Skeletal muscle satellite cell (primary cell): ENCODE results near the gene PABPN1L.

Source experiments
- H3K27me3 ChIP-seq: 2 replicates; pipeline ENCODE4 v1.7.0; 2013; ENCODE audit warnings: low read length; ENCODE audit not compliant: control insufficient read depth, insufficient read depth
- H3K36me3 ChIP-seq: 2 replicates; pipeline ENCODE4 v1.7.0; 2013; ENCODE audit warnings: mild to moderate bottlenecking, control low read depth, low read length; ENCODE audit not compliant: insufficient read depth
- H3K4me1 ChIP-seq: 2 replicates; pipeline ENCODE4 v1.7.0; 2013; ENCODE audit warnings: low read length; ENCODE audit not compliant: control insufficient read depth, insufficient read depth
- H3K4me2 ChIP-seq: 2 replicates; pipeline ENCODE4 v1.7.0; 2013; ENCODE audit warnings: mild to moderate bottlenecking, low read length
- H3K4me3 ChIP-seq: 2 replicates; pipeline ENCODE4 v1.7.0; 2013; ENCODE audit warnings: low read length
- H3K9ac ChIP-seq: 2 replicates; pipeline ENCODE4 v1.7.0; 2013; ENCODE audit warnings: mild to moderate bottlenecking, low read depth, low read length, moderate library complexity
- H3K9me3 ChIP-seq: replicated peaks from 2 replicates; pipeline ENCODE4 v1.7.0; 2013; ENCODE audit warnings: mild to moderate bottlenecking, control low read depth, low read length

Gene PABPN1L

DNA sequence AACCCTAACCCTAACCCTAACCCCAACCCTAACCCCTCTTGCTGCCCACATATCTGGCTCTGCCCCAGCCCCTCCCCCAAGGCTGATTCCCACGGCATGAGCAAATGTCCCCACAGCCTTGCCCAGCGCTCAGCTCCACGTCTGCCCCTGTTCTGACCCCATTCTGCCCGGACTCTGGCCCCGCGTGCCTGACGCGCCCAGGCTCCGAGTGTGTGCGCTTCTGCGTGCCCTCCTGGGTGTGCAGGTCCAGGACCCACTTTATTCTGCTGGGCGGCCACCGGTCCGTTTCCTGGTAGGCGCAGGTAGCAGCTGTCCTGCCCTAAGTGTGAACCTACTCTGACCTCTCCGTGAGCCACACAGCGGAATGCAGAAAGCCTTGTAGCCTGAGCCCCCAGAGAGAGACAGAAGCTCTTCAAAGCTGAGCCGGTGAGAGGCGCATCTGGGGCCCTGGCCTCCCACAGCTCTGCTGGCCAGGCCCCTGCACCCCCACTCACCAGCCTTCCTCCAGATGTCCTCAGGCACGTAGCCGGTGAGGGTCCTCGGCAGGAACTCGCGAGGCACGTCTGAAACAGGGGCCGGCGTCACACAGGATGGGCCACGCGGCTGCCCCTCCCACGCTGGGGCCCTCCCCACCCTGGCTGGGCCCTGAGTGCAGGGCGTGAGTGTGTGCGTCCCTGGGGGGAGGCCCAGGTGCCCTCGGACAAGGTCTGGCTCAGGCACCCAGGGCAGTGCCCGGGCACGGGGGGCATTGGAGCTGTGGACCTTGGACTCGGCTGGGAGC lies 14.0 kb upstream of the PABPN1L start:
- Histone ChIP-seq H3K27me3 (peaks cover 2% of the 10 kb centered on the region), H3K9ac (no peak overlapping the region), H3K9me3 (no peaks in the 10 kb centered on the region), H3K4me2 (no peak overlapping the region), H3K4me3 (no peak overlapping the region), H3K4me1 (peaks cover 9% of the 10 kb centered on the region), H3K36me3 (no peaks in the 10 kb centered on the region)

DNA sequence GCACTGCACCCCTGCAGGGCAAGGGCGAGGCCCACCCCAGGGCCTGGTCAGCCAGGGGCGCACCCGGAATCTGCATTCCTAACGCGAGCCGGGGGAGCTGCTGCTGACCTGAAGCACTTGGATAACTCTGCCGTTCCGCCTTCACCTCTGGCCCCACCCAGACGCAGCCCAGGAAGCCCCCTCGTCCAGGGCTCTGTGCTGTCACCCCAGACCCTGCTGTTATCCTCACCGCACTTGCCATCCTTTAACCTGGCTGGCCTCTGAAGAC lies 13.3 kb upstream of the PABPN1L start:
- no peak overlapping the region for H3K9ac ChIP-seq
- no peaks in the 10 kb centered on the region for H3K9me3 ChIP-seq
- H3K4me2 ChIP-seq, result no peak overlapping the region
- no peak overlapping the region for H3K4me3 ChIP-seq
- H3K36me3 ChIP-seq, result no peaks in the 10 kb centered on the region
- peaks cover 9% of the 10 kb centered on the region for H3K4me1 ChIP-seq
- H3K27me3 ChIP-seq, result peaks cover 2% of the 10 kb centered on the region

DNA sequence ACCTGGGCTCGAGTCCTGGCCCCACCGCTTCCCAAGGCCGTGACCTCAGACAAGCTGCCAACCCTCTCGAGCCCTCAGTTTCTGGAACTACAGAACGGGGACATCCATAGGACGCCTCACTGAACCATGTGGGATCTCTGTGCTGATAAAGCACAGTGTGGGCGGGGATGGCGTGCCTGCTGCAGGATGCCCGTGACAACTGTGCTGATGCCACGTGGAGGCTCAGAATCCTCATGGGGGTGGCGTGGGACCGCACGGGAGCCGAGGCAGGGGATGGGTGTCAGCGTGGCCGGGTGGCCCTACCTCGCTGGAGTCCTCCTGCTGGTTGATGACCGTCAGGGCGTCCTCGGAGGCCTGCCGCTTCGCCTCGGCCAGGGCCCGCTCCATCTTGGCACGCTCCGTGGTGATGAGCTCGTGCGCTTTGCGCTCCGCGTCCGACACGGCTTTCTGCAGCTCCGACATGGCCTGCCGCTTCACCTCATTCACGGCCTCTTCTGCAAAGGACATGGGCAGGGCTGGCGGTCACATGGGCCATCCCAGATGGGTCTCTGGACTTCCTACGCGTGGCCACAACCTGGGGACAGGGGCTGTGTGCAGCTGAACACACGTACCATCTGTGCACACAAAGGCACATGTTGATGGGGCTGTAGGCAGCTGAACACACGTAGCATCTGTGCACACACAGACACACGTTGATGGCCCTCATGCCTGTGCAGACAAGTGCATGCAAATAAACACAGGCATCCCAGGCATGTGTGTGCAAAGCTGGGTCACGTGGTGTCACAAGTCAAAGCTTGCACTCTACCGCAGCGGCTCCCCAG lies 12.7 kb upstream of the PABPN1L start:
- no peaks in the 10 kb centered on the region for H3K9me3 ChIP-seq
- H3K4me3 ChIP-seq, result no peak overlapping the region
- H3K4me1 ChIP-seq, result peaks cover 9% of the 10 kb centered on the region
- peaks cover 2% of the 10 kb centered on the region for H3K27me3 ChIP-seq
- H3K9ac ChIP-seq, result no peak overlapping the region
- no peaks in the 10 kb centered on the region for H3K36me3 ChIP-seq
- H3K4me2 ChIP-seq, result no peak overlapping the region

DNA sequence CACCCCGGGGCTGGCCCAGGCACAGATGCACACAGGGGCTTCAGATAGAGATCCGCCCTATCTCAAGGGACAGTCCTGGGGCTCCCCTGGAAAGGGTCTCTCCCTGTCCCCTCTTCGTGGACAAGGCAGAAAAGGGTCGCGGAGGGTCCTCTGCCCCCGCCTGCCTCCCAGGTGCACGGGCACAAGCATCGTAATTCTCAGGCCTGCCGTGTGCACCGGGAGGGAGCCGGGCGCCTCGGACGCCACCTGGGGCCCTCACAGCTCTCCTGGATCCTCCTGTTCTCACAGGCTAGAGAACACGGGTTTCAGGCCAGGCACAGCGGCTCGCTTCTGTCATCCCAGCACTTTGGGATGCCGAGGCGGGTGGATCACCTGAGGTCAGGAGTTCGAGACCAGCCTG lies 11.9 kb upstream of the PABPN1L start:
- Histone ChIP-seq H3K27me3 (peaks cover 10% of the 10 kb centered on the region), H3K4me2 (no peak overlapping the region), H3K9ac (no peak overlapping the region), H3K36me3 (no peaks in the 10 kb centered on the region), H3K9me3 (no peaks in the 10 kb centered on the region), H3K4me1 (peaks cover 8% of the 10 kb centered on the region), H3K4me3 (no peak overlapping the region)

DNA sequence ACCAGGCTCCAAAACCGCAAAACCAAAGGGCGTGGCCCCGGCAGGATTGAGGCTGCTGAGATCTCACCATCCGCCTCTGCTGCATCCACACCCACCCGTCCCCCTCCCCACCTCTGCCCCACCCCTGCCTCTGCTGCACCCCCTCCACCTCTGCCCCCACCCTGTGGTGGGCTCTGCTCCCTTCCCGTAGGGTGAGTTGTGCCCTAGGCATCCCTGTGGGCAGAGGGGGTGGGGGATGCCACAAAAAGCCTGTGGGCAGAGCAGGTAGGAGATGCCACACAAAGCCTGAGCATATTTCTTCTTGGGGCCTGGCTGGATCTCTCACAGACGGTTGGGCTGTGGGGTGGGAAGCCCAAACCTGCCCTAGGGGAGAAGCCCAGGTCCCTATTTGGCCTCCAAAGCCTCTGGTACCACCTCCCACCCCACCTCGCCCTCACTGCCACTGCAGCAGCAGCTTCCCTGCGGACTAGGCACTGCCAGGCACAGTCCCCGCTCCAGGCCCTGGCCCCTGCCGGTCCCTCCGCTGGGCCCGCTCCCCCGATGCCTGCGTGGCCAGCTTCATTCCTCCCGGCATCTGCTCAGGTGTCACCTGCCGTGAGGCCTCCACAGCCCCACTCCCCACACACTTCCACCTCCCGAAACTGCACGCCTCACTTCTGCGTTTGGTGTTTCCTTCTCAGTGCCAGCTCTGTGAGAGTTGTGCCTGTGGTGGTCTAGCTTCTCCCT lies 11.3 kb upstream of the PABPN1L start:
- no peak overlapping the region for H3K9ac ChIP-seq

DNA sequence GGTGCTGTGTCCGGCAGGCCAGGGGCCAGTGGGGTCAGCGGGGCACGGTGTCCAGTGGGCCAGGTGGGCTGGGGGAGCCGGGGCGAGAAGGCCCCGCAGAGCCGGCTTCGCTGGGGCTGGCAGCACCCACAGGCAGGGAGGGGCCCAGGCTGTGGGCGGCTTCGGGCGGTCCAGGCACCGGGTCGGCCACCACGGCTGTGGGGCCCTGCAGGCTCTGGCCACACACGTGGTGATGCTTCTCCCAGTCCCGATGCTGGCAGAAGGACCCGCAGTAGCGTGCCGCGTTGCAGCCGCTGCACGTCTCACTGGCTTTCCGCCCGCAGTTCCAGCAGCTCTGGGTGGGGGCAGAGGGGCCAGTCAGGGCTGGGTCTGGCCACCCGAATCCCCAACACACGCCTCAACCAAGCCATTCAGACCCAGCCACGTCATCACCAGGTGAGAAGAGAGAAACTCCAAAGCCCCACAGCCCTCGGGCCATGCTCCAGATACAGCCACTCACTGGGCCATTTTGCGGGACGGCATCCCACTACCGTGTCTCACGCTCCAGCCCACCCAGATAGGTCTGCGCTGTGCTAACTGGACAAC lies 10.6 kb upstream of the PABPN1L start:
- no peak overlapping the region for H3K4me3 ChIP-seq
- peaks cover 20% of the 10 kb centered on the region for H3K27me3 ChIP-seq
- H3K4me1 ChIP-seq, result no peaks in the 10 kb centered on the region
- H3K4me2 ChIP-seq, result no peak overlapping the region
- no peak overlapping the region for H3K9ac ChIP-seq
- no peaks in the 10 kb centered on the region for H3K36me3 ChIP-seq
- no peaks in the 10 kb centered on the region for H3K9me3 ChIP-seq

More for the DNA sequence above, 11.3 kb upstream of the PABPN1L start:
- Histone ChIP-seq H3K9me3 (no peaks in the 10 kb centered on the region), H3K4me3 (no peak overlapping the region), H3K27me3 (peaks cover 16% of the 10 kb centered on the region), H3K36me3 (no peaks in the 10 kb centered on the region), H3K4me1 (peaks cover 2% of the 10 kb centered on the region), H3K4me2 (no peak overlapping the region)

DNA sequence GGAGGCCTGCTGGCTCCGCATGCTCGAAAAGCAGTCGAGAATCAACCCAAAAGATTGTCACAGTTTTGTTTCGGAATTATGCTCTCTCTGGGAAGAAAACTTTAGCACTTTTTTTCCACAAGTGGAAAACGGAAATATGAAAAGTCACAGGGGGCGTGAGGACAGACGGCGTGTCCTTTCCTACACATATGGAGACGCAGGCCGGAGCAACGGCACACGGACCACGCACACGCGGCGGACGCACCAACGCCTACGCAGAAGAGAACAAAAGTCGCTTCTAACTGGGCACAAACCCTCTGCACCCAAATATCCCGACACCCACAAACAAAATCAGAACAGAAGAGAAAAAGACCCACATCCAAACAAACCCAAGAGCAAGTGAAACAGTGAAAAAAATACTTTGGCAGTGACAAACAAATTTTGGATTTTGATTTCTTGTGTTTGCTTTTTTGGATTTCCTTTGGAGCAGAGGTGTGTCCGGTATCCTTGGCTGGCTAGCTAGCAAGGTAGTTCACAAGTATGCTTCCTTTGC lies 9.3 kb upstream of the PABPN1L start:
- peaks cover 31% of the 10 kb centered on the region for H3K27me3 ChIP-seq
- H3K4me2 ChIP-seq, result no peak overlapping the region
- H3K9me3 ChIP-seq, result no peaks in the 10 kb centered on the region
- H3K36me3 ChIP-seq, result no peaks in the 10 kb centered on the region
- no peak overlapping the region for H3K4me3 ChIP-seq
- no peaks in the 10 kb centered on the region for H3K4me1 ChIP-seq
- no peak overlapping the region for H3K9ac ChIP-seq

DNA sequence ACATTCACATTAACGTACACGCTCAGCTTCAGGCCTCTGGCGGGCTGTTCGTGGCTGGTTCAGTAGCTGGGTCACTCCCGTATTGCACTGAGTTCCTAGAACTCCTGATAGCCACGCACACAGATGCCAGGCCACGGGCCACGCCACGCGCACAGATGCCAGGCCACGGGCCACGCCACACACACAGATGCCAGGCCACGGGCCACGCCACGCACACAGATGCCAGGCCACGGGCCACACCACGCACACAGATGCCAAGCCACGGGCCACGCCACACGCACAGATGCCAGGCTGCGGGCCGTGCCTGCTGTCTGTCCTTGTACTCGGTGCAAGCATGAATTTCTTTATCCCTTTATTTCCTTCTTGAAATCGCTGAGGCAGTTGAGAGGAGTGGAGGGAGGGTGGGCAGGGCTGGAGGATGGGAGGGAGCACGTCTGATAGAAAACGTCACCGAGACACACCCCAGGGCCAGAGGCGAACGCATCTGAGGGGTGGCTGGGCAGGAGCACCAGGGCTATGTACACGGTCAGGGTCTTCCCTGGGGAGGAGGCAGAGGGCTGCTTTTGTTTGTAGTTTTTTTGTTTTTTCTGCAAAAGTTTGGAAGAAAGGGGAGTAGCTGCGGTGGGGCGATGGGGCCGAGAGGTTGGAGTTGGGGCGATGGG lies 8.6 kb upstream of the PABPN1L start:
- Histone ChIP-seq H3K27me3 (peaks cover 38% of the 10 kb centered on the region), H3K4me2 (no peak overlapping the region), H3K4me3 (no peak overlapping the region), H3K9ac (no peak overlapping the region), H3K4me1 (no peaks in the 10 kb centered on the region), H3K36me3 (no peaks in the 10 kb centered on the region), H3K9me3 (no peaks in the 10 kb centered on the region)

DNA sequence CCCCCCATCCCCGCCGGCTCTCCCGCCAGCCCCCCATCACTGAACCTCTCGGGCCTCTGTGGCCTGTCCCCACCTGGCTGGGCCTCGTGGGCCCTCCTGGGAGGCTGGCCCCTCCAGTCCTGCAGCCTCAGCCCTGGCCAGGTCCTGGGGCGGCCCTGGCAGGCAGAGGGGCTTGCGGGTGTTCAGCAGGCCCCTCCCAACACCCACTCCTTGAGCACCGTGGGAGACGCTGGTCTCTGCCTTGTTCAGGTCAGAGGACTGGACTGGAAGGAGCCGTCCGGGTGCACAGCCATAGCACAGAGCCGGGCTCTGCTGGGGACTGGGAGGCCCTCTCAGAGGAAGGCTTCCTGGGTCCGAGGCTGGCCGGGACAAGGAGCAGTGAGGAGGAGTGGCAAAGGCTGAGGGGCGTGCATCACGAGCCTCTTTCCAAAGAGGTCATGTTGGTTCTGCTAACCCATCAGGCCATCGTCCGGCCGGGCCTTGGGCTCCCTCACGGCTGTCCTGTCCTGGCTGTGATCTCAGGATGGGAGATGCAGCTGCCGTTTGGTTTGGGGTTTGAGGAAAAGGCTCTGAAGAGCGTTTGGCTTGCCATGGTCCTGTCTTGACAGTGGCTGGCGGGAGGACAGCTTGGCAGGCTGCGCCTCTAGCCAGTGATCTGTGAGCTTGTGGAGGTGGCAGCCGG lies 6.3 kb upstream of the PABPN1L start:
- peaks cover 54% of the 10 kb centered on the region for H3K27me3 ChIP-seq
- no peaks in the 10 kb centered on the region for H3K9me3 ChIP-seq
- H3K9ac ChIP-seq, result no peak overlapping the region

DNA sequence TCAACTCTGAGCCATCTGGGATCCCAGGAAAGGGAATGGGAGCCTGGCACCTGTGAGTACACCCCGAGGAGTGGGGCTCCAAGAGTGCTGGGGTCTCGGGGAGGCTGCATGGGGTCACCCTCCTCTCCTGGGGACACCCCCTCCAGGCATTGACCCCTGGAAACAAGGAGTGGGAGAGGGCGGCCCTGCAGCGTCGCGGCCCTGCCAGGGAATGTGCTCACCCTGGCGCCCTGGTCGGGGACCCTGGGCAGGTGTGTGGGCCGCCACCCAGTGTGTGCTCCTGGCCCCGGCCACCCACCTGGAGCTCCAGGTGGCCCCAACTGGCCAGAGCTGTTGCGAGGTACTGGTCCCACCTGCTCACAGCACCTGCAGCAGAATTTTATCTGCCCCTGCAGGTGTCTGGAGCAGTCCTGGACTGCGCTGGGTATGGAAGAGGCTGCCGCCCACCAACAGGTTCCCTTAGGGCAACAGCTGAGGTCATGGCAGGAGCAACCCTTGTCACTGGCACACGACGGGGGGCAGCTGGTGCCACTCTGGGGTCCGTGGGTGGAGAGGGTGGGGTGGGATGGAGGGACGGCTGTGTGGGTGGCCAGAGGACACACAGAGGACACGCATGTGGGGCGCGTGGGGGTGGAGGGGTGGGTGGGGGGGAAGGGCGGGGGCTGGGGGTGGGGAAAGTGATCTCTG lies 5.4 kb upstream of the PABPN1L start:
- H3K4me1 ChIP-seq, result no peaks in the 10 kb centered on the region
- H3K4me2 ChIP-seq, result no peak overlapping the region
- no peaks in the 10 kb centered on the region for H3K36me3 ChIP-seq
- H3K9me3 ChIP-seq, result no peaks in the 10 kb centered on the region
- no peak overlapping the region for H3K9ac ChIP-seq
- H3K27me3 ChIP-seq, result peaks cover 54% of the 10 kb centered on the region
- H3K4me3 ChIP-seq, result no peak overlapping the region

More for the DNA sequence above, 6.3 kb upstream of the PABPN1L start:
- Histone ChIP-seq H3K4me2 (no peak overlapping the region), H3K36me3 (no peaks in the 10 kb centered on the region), H3K4me1 (no peaks in the 10 kb centered on the region), H3K4me3 (no peak overlapping the region)
